D721Med (cell line): ENCODE results near the gene ASF1A.

Source experiments
- DNase-seq: peaks from one replicate; pipeline ENCODE4 v3.0.0; 2011; ENCODE audit warnings: low spot score; ENCODE audit not compliant: insufficient read length
- FAIRE-seq: peaks from 2 replicates; lab custom pipeline; 2011; peaks lifted over from hg19 to GRCh38; lab: Jason Lieb, UNC
- CTCF ChIP-seq: IDR thresholded peaks from 2 replicates; pipeline ENCODE4 v1.5.1; 2012; ENCODE audit warnings: mild to moderate bottlenecking, control low read depth; ENCODE audit not compliant: insufficient read depth; ENCODE audit errors: missing control alignments

Gene ASF1A

GRCh38 chr6:118897386-118897785 lies 3.4 kb downstream of the ASF1A start:
- no peak for TF ChIP-seq CTCF
- FAIRE-seq (no peak), DNase-seq (no peak)

- TF ChIP-seq CTCF, result no peak
- FAIRE-seq, result no peak
These were observed 6.0 kb downstream of the ASF1A start for GRCh38 chr6:118899948-118900347.

DNA sequence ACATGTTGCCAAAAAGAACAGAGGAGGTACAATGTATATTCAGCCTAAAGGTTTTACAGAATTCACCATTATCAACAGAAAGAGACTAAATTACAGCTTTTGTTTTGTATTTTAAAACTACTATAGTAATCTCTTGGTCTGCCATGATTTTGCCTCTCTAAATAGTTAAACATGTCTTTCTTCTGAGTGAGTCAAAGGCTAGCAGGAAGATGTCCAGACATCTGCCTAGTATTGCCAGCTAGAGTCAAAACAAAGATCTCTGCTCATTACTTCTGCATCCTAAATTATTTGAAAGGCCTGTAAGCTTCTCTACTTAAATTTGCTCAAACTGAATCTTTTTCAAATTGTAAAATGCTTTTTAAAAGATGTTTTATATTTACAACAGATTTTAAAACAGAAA lies 8.8 kb downstream of the ASF1A start:
- FAIRE-seq (no peak), DNase-seq (no peak)
- TF ChIP-seq CTCF, result no peak

More at GRCh38 chr6:118899948-118900347, 6.0 kb downstream of the ASF1A start:
- no peak for DNase-seq

- DNase-seq (no peak), FAIRE-seq (peak; percentile 67)
- no peak for TF ChIP-seq CTCF
These were observed 9.2 kb downstream of the ASF1A start for GRCh38 chr6:118903138-118903537.

DNA sequence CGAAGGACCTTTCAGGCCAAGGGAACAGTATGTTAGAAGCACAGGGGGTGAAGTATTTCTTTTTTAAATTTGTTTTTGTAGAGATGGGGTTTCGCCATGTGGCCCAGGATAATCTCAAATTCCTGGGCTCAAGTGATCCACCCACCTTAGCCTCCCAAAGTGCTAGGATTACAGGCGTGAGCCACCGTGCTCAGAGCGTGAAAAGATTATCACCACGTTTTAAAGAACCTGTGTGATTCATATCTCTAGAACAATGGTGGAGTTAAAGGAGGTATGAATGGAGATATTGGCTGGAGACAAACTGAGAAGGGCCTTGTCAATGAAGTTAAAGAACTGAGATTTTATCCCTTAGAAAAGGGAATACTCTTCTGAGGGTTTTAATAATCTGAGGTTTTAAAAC lies 9.7 kb downstream of the ASF1A start:
- FAIRE-seq (no peak), DNase-seq (no peak)
- no peak for TF ChIP-seq CTCF

- peak; percentile 44 for FAIRE-seq
- no peak for DNase-seq
- TF ChIP-seq CTCF, result no peak
These were observed 11.1 kb downstream of the ASF1A start for GRCh38 chr6:118905084-118905483.

DNA sequence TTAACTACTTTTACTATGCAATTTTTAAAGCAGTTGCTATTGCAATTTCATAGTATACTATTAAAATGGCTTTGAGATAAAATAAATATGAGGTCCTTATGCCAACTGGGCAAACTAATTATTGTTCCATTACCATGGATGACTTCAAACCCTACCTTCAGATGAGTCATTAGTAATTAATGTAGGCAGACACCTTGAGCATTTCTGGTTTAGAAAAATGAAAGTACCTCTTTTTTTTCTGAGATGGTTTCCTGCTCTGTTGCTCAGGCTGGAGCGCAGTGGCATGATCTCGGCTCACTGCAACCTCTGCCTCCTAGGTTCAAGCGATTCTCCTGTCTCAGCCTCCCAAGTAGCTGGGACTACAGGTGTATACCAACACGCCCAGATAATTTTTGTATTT lies 11.9 kb downstream of the ASF1A start:
- DNase-seq, result no peak
- no peak for TF ChIP-seq CTCF
- FAIRE-seq, result no peak
